Osteocyte (in vitro differentiated cells): Measurements from ENCODE around the gene MAS1. TPM values are rescaled to one million over a fixed set of nuclear protein-coding genes. Genes with fewer than 3 reads are reported as not detected.

ENCODE experiments used
- DNase-seq: peaks from one replicate; pipeline ENCODE4 v3.0.0; 2021; ENCODE audit warnings: mixed read lengths; ENCODE audit not compliant: unreplicated experiment; ENCODE audit errors: extremely low spot score
- H3K27ac Mint-ChIP-seq: one replicate; pipeline ENCODE4 v1.8.0; 2021; ENCODE audit warnings: mild to moderate bottlenecking, mixed read lengths; ENCODE audit not compliant: unreplicated experiment
- H3K27me3 Mint-ChIP-seq: one replicate; pipeline ENCODE4 v1.8.0; 2021; ENCODE audit warnings: mixed read lengths; ENCODE audit not compliant: unreplicated experiment
- H3K36me3 Mint-ChIP-seq: one replicate; pipeline ENCODE4 v1.8.0; 2021; ENCODE audit warnings: mixed read lengths; ENCODE audit not compliant: unreplicated experiment
- H3K4me1 Mint-ChIP-seq: one replicate; pipeline ENCODE4 v1.8.0; 2021; ENCODE audit warnings: mixed read lengths; ENCODE audit not compliant: unreplicated experiment
- H3K4me3 Mint-ChIP-seq: one replicate; pipeline ENCODE4 v1.8.0; 2021; ENCODE audit warnings: mild to moderate bottlenecking, moderate library complexity, mixed read lengths; ENCODE audit not compliant: unreplicated experiment
- H3K9me3 Mint-ChIP-seq: one replicate; pipeline ENCODE4 v1.8.0; 2021; ENCODE audit warnings: mixed read lengths; ENCODE audit not compliant: unreplicated experiment
- CTCF ChIP-seq: fragments of 200-600 bp; sonication (generic); IDR thresholded peaks from 2 replicates; pipeline ENCODE4 v1.5.0; 2021; ENCODE audit warnings: antibody characterized with exemption, mild to moderate bottlenecking, moderate library complexity
- total RNA-seq: library from RNA; stranded (reverse); gene quantifications from 2 replicates; pipeline ENCODE4 v1.2.1, GENCODE V29; 2021

MAS1 gene
- total RNA-seq, 1 donor from 2014 or later, result not detected

- Mint-ChIP-seq H3K4me1 (peaks cover 21% of the 10 kb centered on the region), H3K27ac (no peak overlapping the region), H3K27me3 (no peaks in the 10 kb centered on the region), H3K36me3 (no peaks in the 10 kb centered on the region), H3K9me3 (peaks cover 7% of the 10 kb centered on the region), H3K4me3 (no peak overlapping the region)
- no peak for TF ChIP-seq CTCF
- DNase-seq, result peak; percentile 1
Observed at GRCh38 chr6:159931112-159931511, 40.3 kb downstream of the MAS1 start.

GRCh38 chr6:159931846-159932245 is 41.1 kb downstream of the MAS1 start:
- no peak overlapping the region for H3K27ac Mint-ChIP-seq
- H3K27me3 Mint-ChIP-seq, result no peaks in the 10 kb centered on the region
- no peak overlapping the region for H3K4me3 Mint-ChIP-seq
- TF ChIP-seq CTCF, result no peak
- DNase-seq, result peak; percentile 21
- peaks cover 7% of the 10 kb centered on the region for H3K9me3 Mint-ChIP-seq
- H3K36me3 Mint-ChIP-seq, result no peaks in the 10 kb centered on the region
- H3K4me1 Mint-ChIP-seq, result peaks cover 21% of the 10 kb centered on the region

GRCh38 chr6:159933077-159933476 is 42.3 kb downstream of the MAS1 start:
- Mint-ChIP-seq H3K27ac (no peak overlapping the region), H3K4me3 (no peak overlapping the region), H3K36me3 (no peaks in the 10 kb centered on the region), H3K9me3 (peaks cover 7% of the 10 kb centered on the region), H3K4me1 (peaks cover 21% of the 10 kb centered on the region), H3K27me3 (no peaks in the 10 kb centered on the region)
- DNase-seq, result no peak
- TF ChIP-seq CTCF, result no peak

- Mint-ChIP-seq H3K27me3 (no peaks in the 10 kb centered on the region), H3K9me3 (peaks cover 13% of the 10 kb centered on the region), H3K36me3 (no peaks in the 10 kb centered on the region), H3K4me3 (no peak overlapping the region), H3K4me1 (peaks cover 21% of the 10 kb centered on the region), H3K27ac (no peak overlapping the region)
- peak; percentile 25 for DNase-seq
- TF ChIP-seq CTCF, result no peak
Observed at GRCh38 chr6:159934181-159934580, 43.4 kb downstream of the MAS1 start.

GRCh38 chr6:159935065-159935464 is 44.3 kb downstream of the MAS1 start:
- H3K4me3 Mint-ChIP-seq, result no peak overlapping the region
- H3K36me3 Mint-ChIP-seq, result no peaks in the 10 kb centered on the region
- no peak for DNase-seq

More at GRCh38 chr6:159935065-159935464, 44.3 kb downstream of the MAS1 start:
- peaks cover 14% of the 10 kb centered on the region for H3K4me1 Mint-ChIP-seq
- TF ChIP-seq CTCF, result no peak
- peaks cover 13% of the 10 kb centered on the region for H3K9me3 Mint-ChIP-seq
- H3K27ac Mint-ChIP-seq, result no peak overlapping the region
- no peaks in the 10 kb centered on the region for H3K27me3 Mint-ChIP-seq
